HG03196 (cell line): ENCODE data around the gene IDH3G.
"Not testable (repeated sequence)": the region's sequence is repeated elsewhere in the genome, so short reads cannot be mapped to it uniquely, and the experiment has no call there.

ENCODE experiments used
- ATAC-seq: cut with Tn5 transposase; IDR thresholded peaks from one replicate; pipeline ENCODE4 v1.9.1; 2021; ENCODE audit not compliant: unreplicated experiment

IDH3G gene

DNA sequence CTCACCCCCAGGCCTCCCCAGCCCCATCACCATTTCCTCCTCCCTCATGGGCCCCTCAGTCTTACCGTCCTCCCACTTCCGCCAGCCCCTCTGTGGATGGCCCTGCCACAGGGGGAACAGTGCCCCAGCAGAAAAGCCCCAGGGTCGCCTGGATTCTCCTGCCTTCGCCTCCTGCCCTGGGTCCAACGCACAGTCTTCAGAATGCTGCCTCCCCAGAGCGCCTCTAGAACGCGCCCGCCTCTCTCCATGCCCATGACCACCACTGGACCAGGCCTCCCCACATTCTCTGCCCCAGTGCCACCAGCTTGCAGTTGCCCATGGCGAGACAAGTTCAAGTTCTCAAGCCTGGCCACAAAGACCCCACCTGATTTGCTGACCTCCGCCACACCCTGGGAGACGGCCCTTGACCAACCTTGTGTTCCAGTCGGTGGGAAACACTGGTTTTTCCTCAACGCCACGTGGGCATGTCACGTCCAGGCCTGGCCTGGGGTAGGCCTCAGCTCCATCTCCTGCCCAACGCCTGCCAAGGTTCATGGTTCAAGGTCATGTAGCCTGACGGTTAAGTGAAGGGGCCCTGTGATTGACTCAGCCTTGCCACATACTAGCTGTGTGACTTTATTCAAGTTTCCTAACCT, 30.8 kb downstream of the IDH3G start:
- ATAC-seq: no peak

DNA sequence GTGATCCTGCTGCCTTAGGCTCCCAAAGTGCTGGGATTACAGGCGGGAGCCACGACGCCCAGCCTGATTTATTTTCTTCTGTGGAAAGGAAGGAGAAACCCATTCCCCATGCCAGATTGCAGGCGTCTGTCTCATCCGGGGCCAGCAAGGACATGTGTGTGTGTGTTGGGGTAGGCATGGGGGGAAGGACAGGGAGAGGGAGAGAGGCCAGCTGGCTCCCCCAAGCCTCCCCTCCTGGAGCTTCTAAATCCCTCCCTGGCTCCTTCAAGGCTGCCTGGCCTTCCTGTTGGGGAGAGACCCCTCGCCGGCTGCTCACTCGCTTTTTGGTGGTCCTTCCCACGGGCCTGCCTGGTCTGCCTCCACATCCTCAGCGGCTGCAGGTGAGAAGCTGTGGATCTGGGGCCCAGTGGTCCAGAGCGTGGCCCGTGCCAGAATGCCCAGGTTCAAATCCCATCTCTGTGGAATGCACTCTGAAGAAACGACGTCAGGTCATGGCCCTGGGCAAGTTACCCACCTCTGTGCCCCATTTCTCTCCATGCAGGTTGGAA, 31.5 kb downstream of the IDH3G start:
- ATAC-seq: no peak

DNA sequence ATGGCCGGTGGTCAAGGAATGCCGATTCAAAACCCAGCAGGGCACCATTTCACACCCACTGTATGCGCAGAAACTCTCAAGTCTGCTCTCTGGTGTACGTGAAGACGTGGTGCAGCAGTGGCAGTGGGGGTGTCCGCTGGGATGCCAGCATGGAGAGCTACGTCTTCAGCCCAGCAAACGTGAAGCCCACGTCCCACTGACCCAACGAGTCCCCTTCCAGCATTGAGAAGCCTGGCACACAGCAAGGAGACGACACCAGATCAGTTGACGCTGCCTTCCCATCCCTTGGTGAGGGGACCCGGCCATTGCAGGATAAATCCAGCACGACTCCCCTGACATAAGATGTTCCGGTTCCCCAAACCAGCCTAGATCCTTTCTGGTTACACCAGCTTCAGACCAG, 32.3 kb downstream of the IDH3G start:
- no peak for ATAC-seq

DNA sequence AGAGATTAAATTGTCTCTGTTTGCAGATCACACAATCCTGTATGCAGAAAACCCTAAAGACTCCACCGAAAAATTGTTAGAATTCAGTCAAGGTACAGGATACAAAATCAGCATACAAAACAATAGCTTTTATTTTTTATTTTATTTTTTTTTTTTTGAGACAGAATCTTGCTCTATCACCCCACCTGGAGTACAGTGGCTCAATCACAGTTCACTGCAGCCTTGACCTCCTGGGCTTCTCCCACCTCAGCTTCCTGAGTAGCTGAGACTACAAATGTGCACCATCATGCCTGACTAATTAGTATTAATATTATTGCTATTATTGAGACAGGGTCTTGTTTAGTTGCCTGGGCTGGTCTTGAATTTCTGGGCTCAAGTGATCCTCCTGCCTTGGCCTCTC, 39.0 kb downstream of the IDH3G start:
- no peak for ATAC-seq

DNA sequence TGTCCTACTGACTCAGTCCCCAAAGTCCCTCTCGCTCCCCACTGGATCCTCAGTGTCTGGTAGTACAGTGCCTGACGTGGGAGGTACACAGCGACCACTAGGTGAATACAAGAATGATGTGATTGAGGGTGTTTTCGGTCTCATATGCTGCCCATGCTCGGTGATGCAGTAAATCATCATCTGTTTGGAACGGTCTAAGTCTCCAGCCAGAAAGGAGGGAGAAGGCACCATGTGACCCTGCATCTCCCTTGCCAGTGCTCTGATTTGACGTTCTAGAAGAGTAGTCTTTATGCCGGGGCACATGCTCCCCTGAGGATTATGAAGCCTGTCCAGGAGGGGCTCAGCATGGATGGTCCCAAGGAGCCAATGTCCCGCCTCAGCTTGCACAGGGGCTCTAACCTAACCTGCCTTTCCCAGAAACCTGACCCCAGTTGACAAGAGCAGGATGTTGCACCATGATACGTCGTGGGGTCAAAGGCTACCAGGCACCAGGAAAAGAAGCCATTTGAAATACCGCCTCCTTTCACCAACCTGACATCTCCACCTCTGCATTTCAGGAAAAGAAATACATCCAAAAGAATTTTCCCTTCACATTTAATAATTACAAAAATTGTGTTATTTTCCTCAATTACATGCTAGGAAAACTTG, 43.9 kb downstream of the IDH3G start:
- no peak for ATAC-seq

DNA sequence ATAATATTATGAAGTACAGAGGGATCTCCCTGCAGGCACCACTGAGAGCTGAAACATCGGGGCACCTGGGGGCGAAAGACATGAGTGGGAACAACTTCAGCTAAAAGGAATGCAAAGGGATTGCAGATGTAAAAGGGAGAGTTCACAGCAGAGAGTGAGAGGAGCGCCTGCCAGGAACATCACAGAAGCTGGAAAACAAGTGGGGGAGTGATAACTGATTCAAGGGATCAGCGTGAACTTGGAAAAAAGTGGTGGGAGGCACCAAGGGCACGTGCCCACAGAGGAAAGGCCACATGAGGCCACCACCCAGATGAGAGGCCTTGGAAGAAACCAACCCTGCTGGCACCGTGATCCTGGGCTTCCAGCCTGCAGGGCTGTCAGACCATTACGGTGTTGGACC, 45.2 kb downstream of the IDH3G start:
- ATAC-seq: not testable (repeated sequence)

DNA sequence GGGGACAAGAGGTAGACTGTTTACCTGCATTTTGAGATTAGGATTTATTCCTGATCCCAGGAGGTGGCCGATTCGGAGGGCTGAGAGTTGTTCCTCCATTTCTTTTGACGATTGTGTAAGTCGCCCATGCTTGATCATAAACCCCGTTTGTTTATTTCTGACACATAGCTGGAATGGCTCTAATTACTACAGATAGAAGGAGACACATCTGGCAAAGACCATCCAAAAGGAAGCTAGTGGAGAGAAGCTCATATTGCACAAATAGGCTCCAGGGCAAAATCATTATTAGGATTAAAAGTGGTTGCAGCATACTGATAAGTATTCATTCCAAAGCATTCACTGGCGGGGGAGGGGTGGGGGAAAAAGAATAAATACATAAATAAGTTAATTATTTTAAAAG, 47.2 kb downstream of the IDH3G start:
- ATAC-seq: not testable (repeated sequence)

DNA sequence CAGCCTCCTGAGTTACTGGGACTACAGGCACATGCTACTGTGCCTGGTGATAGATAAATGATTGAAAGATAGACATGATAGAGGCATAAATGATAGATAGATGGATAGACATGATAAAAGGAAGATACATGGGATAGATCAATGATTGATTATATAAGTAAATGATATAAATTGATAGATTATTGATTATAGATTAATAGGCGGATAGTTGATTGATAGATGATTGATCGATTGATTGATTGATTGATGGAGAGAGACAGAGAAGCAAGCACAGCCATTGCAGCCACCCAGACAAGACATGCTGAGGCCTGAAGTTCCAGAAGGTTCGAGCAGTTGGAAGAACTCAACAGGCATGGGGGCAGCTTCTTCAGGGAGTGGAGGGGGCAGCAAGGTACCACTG, 47.8 kb downstream of the IDH3G start:
- ATAC-seq: no peak

DNA sequence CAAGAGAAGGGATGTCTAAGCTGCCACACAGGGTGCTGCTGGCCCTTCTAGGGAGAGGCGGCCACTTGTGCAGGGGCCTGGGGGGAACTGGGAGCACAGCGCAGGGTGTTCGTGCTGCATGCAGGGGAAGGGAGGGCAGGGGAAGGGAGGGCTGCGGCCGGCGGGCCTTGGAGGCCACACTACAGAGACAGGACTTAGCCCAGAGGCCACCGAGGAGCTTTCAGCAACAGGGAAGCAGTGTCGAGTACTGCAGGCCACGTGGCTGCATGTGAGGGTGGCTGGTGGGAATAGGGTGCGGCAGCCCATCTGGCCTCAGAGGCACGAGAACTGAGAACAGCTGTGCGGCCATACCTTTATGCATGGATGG, 49.1 kb downstream of the IDH3G start:
- ATAC-seq: not testable (repeated sequence)

DNA sequence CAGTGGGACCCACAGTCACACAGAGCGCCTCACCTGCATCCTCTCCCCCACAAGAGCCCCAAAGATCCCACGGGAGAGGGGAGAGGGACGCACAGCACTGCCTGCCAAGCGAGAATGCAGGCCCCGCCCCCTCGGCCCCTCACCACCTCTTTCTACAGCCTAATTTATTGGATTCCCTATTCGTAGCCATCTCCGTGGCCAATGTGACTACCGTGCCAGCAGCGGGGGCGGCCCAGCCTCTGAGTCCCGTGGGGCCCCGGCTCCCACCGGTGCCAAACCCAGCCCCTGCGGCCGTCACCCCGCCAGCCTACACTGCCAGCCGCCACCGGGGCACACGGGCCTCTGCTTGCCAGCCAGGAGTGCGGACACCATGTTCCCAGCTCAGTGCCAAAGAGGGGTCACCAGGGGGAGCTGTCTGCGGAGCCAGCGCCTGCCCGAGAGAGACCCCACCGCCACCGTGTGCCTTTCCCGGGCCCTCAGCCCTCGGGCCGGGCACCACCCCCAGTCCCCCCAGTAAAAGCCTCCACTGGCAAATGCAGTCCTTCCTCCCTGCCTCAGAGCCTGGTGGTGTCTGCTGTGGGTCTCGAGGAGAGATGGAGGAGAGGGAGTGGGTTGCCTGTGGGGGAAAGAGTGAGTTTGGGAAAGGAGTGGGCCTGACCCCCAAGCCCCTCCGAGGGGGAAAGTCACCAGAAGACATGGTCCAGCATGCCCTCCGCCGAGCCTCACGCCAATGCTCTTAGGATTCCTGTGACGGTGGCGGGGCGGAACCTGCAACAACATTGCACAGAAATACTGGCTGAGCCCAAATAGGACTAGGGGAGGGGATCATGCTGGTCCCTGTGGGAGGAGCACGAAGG, 49.7 kb downstream of the IDH3G start:
- ATAC-seq: no peak

DNA sequence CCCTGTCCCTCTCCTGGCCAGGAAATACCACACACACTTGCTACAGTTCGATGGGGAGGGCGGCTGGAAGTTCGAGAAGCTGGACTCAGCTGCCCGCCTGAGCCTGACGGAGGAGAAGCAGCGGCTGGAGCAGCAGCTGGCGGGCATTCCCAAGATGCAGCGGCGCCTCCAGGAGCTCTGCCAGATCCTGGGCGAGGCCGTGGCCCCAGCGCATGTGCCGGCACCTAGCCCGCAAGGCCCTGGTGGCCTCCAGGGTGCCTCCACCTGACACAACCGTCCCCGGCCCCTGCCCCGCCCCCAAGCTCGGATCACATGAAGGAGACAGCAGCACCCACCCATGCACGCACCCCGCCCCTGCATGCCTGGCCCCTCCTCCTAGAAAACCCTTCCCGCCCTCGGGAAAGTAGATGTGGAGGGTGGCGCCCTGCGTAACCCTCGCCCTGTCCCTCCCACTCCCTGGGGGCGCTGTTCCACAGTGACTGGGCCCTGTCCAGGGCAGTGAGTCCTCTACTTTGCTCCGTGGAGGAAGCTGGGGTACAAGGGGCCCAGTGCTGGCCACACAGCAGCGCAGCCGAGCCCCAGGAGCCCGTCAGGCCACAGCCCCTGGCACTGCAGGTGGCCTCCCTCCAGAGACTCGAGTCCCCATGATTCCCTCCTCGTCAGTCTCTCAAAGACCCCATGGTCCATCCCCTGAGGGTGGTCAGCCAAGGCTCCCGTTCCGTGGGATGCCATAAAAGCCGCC, 50.5 kb downstream of the IDH3G start:
- ATAC-seq: not testable (repeated sequence)

DNA sequence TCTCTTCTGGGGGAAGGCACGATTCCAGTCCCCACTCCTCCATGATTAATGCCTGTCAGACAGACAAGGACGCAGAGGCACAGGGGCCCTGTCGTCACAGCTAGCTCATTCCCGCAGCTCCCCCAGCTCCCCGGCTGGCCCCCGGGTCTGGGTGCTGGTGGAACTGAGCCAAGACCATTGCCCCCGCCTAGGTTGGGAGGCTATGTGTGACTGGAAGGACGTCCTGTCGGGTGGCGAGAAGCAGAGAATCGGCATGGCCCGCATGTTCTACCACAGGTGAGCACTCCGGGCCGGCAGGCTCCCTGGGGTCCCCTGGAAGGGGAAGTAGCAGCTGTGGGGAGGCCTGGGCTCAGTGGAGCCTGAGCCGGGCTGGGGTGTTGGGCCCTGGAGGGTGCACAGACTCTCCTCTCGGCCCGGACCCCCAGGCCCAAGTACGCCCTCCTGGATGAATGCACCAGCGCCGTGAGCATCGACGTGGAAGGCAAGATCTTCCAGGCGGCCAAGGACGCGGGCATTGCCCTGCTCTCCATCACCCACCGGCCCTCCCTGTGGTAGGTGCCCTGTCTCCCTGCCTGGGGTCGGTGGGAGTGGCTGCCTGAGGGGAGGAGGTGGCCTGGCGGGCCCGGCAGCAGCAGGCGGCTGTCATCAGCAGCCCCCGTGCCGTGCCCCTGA, 51.2 kb downstream of the IDH3G start:
- ATAC-seq: not testable (repeated sequence)

DNA sequence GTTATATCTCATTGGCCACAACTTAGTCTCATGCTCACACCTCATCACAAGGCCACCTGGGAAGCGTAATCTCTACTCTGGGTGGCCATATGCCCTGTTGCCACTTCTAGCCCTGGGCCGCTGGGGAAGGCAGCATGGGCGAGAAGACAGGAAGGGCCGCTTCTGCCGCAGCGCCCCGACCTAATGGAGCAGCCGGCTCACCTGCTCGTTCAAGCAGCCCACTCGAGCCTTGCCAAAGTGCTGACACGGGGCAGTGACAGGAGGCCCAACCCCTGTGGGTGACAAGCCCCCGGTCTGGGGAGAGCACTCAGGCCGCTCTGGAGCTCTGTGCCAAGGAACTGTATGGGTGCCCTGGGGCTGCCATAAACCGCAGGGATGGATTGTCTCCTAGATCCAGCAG, 52.1 kb downstream of the IDH3G start:
- not testable (repeated sequence) for ATAC-seq

DNA sequence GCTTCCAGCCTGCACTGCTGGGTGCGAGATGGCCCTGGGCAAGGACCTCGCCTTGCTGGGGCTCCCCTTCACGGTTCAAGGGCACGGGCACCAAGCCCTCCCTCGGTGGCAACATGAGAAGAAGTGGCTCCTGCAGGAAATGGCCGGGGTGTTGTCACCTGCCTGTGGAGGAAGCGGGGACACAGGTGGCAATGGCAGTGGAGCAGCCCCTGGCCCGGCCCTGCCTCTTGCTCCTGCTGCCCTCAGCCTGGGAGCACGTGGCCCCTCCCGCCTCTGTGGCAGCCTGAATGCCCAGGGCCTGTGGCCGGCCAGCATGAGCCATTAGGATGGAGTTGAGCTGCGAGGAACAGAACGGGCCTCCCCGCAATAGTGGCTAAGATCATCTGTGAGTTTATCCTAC, 52.7 kb downstream of the IDH3G start:
- ATAC-seq: no peak

DNA sequence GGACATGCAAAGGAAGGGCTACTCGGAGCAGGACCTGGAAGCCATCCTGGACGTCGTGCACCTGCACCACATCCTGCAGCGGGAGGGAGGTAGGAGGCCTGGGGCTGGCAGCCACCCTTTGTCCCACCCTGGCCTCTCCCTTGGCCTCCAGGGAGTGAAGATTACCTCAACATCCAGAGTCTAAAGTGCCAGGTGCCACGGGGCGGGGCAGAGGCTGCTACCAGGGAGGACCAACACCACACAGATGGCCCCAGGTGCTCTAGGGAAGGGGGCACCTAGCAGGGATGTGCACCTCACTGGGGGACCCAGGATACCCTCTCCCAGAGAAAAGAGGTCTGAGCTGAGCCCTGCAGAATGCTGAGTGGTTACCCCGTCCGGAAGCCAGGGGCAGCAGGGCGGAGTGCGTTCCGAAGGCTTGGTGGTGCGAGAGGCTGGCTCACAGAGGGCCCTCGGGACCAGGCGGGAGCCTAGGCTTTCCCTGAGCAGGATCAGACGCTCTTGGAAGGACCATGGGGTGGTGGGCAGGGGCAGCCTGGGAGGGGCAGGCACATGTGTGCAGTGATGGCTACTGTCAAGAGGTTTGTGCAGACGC, 53.4 kb downstream of the IDH3G start:
- no peak for ATAC-seq

DNA sequence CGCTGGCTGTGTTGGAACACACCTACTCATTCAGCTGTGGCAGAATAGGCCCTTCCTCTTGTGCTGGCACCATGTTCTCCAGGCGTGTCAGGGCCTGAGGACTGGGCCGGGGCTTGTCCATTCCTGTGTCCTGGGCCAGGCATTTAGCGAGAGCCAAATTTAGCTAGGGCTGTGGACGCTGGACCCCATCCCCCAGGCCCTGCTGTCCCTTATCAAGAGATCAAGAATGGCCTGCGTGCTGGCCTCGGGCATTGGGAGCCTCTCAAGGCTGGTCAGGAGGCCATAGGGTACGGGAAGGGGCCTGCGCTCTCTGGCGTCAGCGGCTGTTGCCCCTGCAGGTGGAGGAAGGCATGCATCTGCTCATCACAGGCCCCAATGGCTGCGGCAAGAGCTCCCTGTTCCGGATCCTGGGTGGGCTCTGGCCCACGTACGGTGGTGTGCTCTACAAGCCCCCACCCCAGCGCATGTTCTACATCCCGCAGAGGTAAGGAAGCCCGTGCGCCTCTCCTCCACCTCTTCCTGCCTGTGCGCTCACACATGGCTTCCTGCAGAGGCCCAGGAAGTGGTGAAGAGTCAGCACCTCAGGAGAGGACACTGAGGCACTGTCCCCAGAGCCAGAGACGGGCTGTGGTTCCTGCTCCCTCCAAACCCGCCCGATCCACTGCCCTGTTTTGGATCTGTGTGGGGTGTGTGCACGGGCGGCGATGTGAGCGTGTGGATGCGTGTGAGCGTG, 54.3 kb downstream of the IDH3G start:
- ATAC-seq: no peak

DNA sequence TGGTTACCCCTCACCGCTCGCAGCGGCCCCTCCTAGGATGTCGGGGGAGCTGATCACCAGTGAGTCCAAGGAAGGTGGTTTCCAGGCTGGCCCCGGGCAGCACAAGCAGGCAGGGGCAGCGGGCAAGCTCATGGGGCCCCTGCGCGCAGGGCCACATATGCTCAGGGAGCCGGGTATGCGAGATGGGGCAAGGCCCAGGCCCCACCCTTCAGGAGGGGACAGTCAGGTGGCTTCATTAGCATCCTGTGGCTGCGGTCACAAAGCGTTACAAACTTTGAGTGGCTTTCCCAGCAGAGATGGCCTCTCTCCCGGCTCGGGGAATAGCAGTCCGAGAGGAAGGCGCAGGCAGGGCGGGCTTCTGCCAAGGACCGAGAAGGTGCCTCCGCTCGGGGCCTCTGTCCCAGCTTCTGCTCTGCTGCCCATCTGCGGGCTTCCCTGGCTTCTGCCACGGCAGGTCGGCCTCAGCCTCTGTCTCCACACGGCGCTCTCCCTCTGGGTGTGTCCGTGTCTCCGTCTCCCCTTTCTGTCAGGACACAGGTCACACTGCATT, 56.0 kb downstream of the IDH3G start:
- ATAC-seq: no peak

DNA sequence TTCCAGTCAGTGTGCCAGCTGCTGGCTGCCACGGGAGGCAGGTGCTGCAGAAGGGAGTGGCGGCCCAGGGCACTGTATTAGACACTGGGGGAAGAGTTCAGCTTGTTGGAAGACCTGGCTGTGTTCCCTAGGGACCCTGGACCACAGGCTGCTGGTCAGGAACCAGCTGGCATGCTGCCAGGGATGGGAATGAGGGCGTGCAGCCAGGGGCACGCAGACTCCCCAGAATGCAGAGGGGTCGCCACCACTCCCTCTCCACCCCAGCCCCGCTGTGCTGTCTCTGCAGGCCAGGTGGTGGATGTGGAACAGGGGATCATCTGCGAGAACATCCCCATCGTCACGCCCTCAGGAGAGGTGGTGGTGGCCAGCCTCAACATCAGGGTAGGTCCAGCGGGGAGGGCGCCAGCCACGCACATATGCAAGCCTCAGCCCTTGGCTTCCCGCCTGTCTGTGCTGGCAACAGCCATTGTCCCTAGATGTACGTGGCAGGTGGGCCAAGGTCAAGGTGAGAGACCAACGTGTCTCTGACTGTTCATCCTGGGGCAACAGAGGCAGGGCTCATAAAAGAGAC, 57.2 kb downstream of the IDH3G start:
- ATAC-seq: no peak
